Caco-2 (cell line): Measurements from ENCODE around the gene NSF. TPM values are rescaled to one million over a fixed set of nuclear protein-coding genes. Genes with fewer than 3 reads are reported as not detected.
"Not testable (repeated sequence)": the region's sequence is repeated elsewhere in the genome, so short reads cannot be mapped to it uniquely, and the experiment has no call there.

ENCODE experiments used
- BruUV-seq: library from RNA; stranded (reverse); fragments of 400-500 nt; replicated peaks from 2 replicates; lab custom pipeline; 2021; lab: Mats Ljungman, UMichigan
- CTCF ChIA-PET: fragments of 300-600 bp; sonication (Branson Sonifier 250); formaldehyde crosslinking; loops from one replicate; lab custom pipeline; 2022; ENCODE audit warnings: antibody characterized with exemption; lab: Charles Lee
- POLR2A ChIA-PET: fragments of 300-600 bp; sonication (Branson Sonifier 250); formaldehyde crosslinking; loops from one replicate; lab custom pipeline; 2022; ENCODE audit warnings: antibody characterized with exemption; lab: Charles Lee
- DNase-seq, 2 experiments: peaks; one replicate each; pipeline versions ENCODE4 v3.0.0 to v3.0.0-alpha.2; 2020 to 2022
- H3K27me3 ChIP-seq: replicated peaks from 2 replicates; pipeline ENCODE4 v1.6.0; 2011; ENCODE audit warnings: low read length; ENCODE audit not compliant: control insufficient read depth, insufficient read depth
- H3K36me3 ChIP-seq: 2 replicates; pipeline ENCODE4 v1.5.1; 2011; ENCODE audit warnings: low read length; ENCODE audit not compliant: control insufficient read depth, insufficient read depth
- H3K4me1 ChIP-seq: fragments of 250-450 bp; sonication (Bioruptor Pico); 2 replicates; pipeline ENCODE4 v1.5.1; 2020; ENCODE audit warnings: mild to moderate bottlenecking
- H3K4me3 ChIP-seq: 2 replicates; pipeline ENCODE4 v1.5.1; 2011; ENCODE audit warnings: low read depth, mild to moderate bottlenecking, control low read depth, low read length
- H3K9me3 ChIP-seq: fragments of 250-450 bp; sonication (Bioruptor Pico); 2 replicates; pipeline ENCODE4 v1.5.1; 2020; ENCODE audit warnings: mild to moderate bottlenecking, moderate library complexity
- H3K27ac Mint-ChIP-seq: one replicate; pipeline ENCODE4 v1.8.0; 2022; ENCODE audit warnings: mixed read lengths; ENCODE audit not compliant: unreplicated experiment
- H3K27me3 Mint-ChIP-seq: one replicate; pipeline ENCODE4 v1.8.0; 2022; ENCODE audit warnings: mixed read lengths; ENCODE audit not compliant: insufficient read depth, unreplicated experiment
- H3K36me3 Mint-ChIP-seq: one replicate; pipeline ENCODE4 v1.8.0; 2022; ENCODE audit warnings: mild to moderate bottlenecking, mixed read lengths; ENCODE audit not compliant: insufficient read depth, unreplicated experiment
- H3K4me1 Mint-ChIP-seq: one replicate; pipeline ENCODE4 v1.8.0; 2022; ENCODE audit warnings: low read depth, mixed read lengths; ENCODE audit not compliant: unreplicated experiment
- H3K4me3 Mint-ChIP-seq: one replicate; pipeline ENCODE4 v1.8.0; 2022; ENCODE audit warnings: mild to moderate bottlenecking, moderate library complexity, mixed read lengths; ENCODE audit not compliant: unreplicated experiment
- H3K9me3 Mint-ChIP-seq: one replicate; pipeline ENCODE4 v1.8.0; 2022; ENCODE audit warnings: mixed read lengths; ENCODE audit not compliant: unreplicated experiment
- intact Hi-C: fragments of 100-400 bp; cut with micrococcal nuclease; formaldehyde crosslinking; loops from one replicate; pipeline ENCODE4 v1.10.0; 2022; ENCODE audit not compliant: unreplicated experiment
- total RNA-seq: library from RNA; stranded (reverse); gene quantifications from 2 replicates; pipeline ENCODE4 v1.2.3, GENCODE V29; 2022
- TF ChIP-seq, protein P1 (sequence below), 2 experiments: fragments of 200-600 bp in 1 of 2; IDR thresholded peaks; 1 replicate in 1 of 2; 2 replicates in 1 of 2; pipeline versions ENCODE4 v1.5.1 to v1.8.0; 2011 to 2022; ENCODE audit warnings: antibody characterized with exemption in 1 of 2, control low read depth in 1 of 2, inconsistent platforms in 1 of 2, low read depth in 1 of 2, low read length in 1 of 2, mild to moderate bottlenecking in 1 of 2, moderate library complexity in 1 of 2; ENCODE audit not compliant: insufficient read depth in 1 of 2, severe bottlenecking in 1 of 2, unreplicated experiment in 1 of 2

The NSF gene
- total RNA-seq, 1 experiment from 2014 or later: 53.8 TPM

DNA sequence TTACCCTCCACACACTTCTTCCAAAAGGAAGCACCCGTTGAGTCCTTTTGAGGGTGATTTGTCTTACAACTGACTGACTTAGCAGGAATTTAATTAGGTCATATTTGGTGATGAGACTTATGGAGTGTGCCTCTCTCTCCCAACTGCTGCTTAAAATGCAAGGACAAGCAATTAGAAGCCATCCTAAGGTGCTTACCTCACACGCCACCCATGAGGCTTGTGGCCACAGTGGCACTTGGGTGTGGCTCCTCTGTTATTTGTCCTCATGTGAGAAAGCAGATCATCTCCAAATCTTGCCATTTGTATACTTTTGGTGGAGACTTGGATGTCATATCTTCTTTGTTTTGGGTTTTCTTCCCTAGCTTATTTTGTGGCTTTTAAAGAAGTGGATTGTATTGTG lies 166.4 kb downstream of the NSF start:
- Mint-ChIP-seq H3K9me3 (no peaks in the 10 kb centered on the region), H3K27ac (no peak overlapping the region), H3K36me3 (peaks cover 12% of the 10 kb centered on the region), H3K27me3 (no peaks in the 10 kb centered on the region), H3K4me3 (no peak overlapping the region), H3K4me1 (no peaks in the 10 kb centered on the region)
- Histone ChIP-seq H3K4me3 (no peak overlapping the region), H3K4me1 (no peaks in the 10 kb centered on the region), H3K9me3 (no peaks in the 10 kb centered on the region), H3K36me3 (no peaks in the 10 kb centered on the region; the same call in 1 of the 2 replicates), H3K27me3 (no peaks in the 10 kb centered on the region)
- no TSS peak for BruUV-seq
- ChIA-PET POLR2A (no interaction called here), CTCF (no interaction called here)
- TF ChIP-seq, protein P1, sequence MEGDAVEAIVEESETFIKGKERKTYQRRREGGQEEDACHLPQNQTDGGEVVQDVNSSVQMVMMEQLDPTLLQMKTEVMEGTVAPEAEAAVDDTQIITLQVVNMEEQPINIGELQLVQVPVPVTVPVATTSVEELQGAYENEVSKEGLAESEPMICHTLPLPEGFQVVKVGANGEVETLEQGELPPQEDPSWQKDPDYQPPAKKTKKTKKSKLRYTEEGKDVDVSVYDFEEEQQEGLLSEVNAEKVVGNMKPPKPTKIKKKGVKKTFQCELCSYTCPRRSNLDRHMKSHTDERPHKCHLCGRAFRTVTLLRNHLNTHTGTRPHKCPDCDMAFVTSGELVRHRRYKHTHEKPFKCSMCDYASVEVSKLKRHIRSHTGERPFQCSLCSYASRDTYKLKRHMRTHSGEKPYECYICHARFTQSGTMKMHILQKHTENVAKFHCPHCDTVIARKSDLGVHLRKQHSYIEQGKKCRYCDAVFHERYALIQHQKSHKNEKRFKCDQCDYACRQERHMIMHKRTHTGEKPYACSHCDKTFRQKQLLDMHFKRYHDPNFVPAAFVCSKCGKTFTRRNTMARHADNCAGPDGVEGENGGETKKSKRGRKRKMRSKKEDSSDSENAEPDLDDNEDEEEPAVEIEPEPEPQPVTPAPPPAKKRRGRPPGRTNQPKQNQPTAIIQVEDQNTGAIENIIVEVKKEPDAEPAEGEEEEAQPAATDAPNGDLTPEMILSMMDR (IDR thresholded peaks at IDR 0.05; ENCODE audit: insufficient read depth in 1 of 2, low read depth in 1 of 2, low read length in 1 of 2, severe bottlenecking in 1 of 2, unreplicated experiment in 1 of 2): no peak
- DNase-seq: no peak
- intact Hi-C loops: no loop called here

DNA sequence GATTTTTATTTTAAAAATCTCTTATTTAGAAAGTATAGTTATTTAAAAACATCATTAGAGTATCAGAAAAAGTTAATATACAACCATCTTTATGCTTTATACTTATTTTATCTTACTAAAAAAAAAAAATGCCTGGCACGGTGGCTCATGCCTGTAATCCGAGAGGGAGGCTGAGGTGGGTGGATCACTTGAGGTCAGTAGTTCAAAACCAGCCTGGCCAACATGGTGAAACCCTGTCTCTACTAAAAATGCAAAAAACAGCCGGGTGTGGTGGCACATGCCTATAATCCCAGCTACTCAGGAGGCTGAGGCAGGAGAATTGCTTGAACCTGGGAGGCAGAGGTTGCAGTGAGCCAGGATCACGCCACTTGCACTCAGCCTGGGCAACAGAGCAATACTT lies 167.1 kb downstream of the NSF start:
- H3K4me1 Mint-ChIP-seq, H3K27me3 Mint-ChIP-seq, H3K27ac Mint-ChIP-seq, H3K4me1 ChIP-seq, H3K9me3 Mint-ChIP-seq, H3K4me3 Mint-ChIP-seq, intact Hi-C loops, H3K4me3 ChIP-seq, H3K27me3 ChIP-seq, H3K9me3 ChIP-seq, DNase-seq, CTCF ChIA-PET, POLR2A ChIA-PET, H3K36me3 ChIP-seq, BruUV-seq: not testable (repeated sequence)
- H3K36me3 Mint-ChIP-seq: peaks cover 14% of the 10 kb centered on the region

DNA sequence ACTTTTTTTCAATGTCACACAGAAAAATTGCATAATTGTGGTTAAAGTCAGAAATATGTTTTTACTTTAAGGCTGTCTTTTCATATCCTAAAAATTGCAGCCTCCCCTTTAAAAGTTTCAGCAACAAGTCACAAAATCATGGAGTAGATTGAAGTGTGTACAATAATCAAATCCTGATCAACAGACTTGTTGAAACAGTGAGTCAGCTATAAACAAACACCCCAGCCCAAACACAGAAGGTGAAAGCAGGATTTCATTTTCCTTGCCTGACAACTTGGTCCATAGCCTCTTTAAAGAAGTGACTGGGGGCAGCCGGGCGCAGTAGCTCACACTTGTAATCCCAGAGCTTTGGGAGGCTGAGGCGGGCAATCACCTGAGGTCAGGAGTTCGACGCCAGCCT lies 168.1 kb downstream of the NSF start:
- peaks cover 10% of the 10 kb centered on the region for H3K4me1 Mint-ChIP-seq
- H3K36me3 Mint-ChIP-seq: peaks cover 14% of the 10 kb centered on the region
- no peaks in the 10 kb centered on the region for H3K27me3 ChIP-seq
- H3K27me3 Mint-ChIP-seq: no peaks in the 10 kb centered on the region
- H3K9me3 Mint-ChIP-seq: no peaks in the 10 kb centered on the region
- intact Hi-C loops: no loop called here
- no peak overlapping the region for H3K4me3 Mint-ChIP-seq
- no peak for DNase-seq
- no peak overlapping the region for H3K27ac Mint-ChIP-seq
- TF ChIP-seq, protein P1 (IDR thresholded peaks at IDR 0.05; ENCODE audit: insufficient read depth in 1 of 2, low read depth in 1 of 2, low read length in 1 of 2, severe bottlenecking in 1 of 2, unreplicated experiment in 1 of 2): no peak
- peaks cover 9% of the 10 kb centered on the region for H3K4me1 ChIP-seq
- H3K9me3 ChIP-seq: no peaks in the 10 kb centered on the region
- ChIA-PET CTCF (no interaction called here), POLR2A (no interaction called here)
- H3K4me3 ChIP-seq: no peak overlapping the region
- H3K36me3 ChIP-seq: no peaks in the 10 kb centered on the region
- BruUV-seq: no TSS peak

DNA sequence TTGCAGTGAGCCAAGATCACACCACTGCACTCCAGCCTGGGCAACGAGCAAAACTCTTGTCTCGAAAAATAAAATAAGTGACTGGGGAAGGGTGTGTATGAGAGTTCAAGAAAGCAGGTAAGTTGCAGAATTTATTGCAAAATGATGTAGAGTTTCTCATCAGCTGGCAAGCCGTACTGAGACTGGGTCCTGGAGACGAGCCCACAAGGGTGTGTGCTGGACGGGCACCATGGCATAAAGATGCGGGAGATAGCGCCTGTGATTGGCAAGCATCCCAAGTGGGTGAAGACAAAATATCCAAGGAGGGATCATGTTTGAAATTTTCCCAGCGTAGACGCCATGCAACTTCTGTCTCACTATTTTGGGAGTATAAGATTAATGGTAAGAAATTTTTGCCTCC lies 168.7 kb downstream of the NSF start:
- TF ChIP-seq, protein P1 (IDR thresholded peaks at IDR 0.05; ENCODE audit: insufficient read depth in 1 of 2, low read depth in 1 of 2, low read length in 1 of 2, severe bottlenecking in 1 of 2, unreplicated experiment in 1 of 2): no peak
- H3K9me3 ChIP-seq: no peaks in the 10 kb centered on the region
- H3K36me3 ChIP-seq: no peaks in the 10 kb centered on the region
- H3K4me3 Mint-ChIP-seq: no peak overlapping the region
- H3K4me1 Mint-ChIP-seq: peaks cover 15% of the 10 kb centered on the region
- H3K27ac Mint-ChIP-seq: no peak overlapping the region
- H3K27me3 ChIP-seq: no peaks in the 10 kb centered on the region
- BruUV-seq: no TSS peak
- no peaks in the 10 kb centered on the region for H3K9me3 Mint-ChIP-seq
- POLR2A ChIA-PET: no interaction called here
- H3K36me3 Mint-ChIP-seq: peaks cover 14% of the 10 kb centered on the region
- H3K4me1 ChIP-seq: peaks cover 13% of the 10 kb centered on the region
- CTCF ChIA-PET: no interaction called here
- H3K27me3 Mint-ChIP-seq: no peaks in the 10 kb centered on the region
- DNase-seq: no peak
- no peak overlapping the region for H3K4me3 ChIP-seq
- intact Hi-C loops: no loop called here
